Liver (tissue), 9 donors: Measurements from ENCODE around the gene GCDH. TPM values are rescaled to one million over a fixed set of nuclear protein-coding genes. Genes with fewer than 3 reads are reported as not detected.
A peak's percentile ranks its signal among the peaks of the same experiment; 100 is the strongest.
"Not testable (repeated sequence)": the region's sequence is repeated elsewhere in the genome, so short reads cannot be mapped to it uniquely, and the experiment has no call there.

Experiments used
- DNase-seq: peaks from one replicate; pipeline ENCODE4 v3.0.0-alpha.2; 2017; ENCODE audit warnings: low spot score
- H3K27ac ChIP-seq, 2 donors: one replicate each; pipeline ENCODE4 v1.7.0; 2013; ENCODE audit warnings: inconsistent platforms in 2 of 2, low read length in 2 of 2, control low read depth in 1 of 2, low read depth in 1 of 2, mild to moderate bottlenecking in 1 of 2
- H3K27me3 ChIP-seq, 4 donors: one replicate each; pipeline versions ENCODE4 v1.6.1 to v1.7.0; 2013; ENCODE audit warnings: low read length in 3 of 4, inconsistent platforms in 1 of 4, mild to moderate bottlenecking in 1 of 4, moderate library complexity in 1 of 4; ENCODE audit not compliant: control insufficient read depth in 4 of 4, insufficient read depth in 4 of 4
- H3K36me3 ChIP-seq, 4 donors: one replicate each; pipeline versions ENCODE4 v1.6.1 to v1.7.0; 2013; ENCODE audit warnings: low read length in 3 of 4, mild to moderate bottlenecking in 3 of 4, low read depth in 1 of 4, moderate library complexity in 1 of 4; ENCODE audit not compliant: control insufficient read depth in 4 of 4, insufficient read depth in 3 of 4
- H3K4me1 ChIP-seq, 4 donors: one replicate each; pipeline versions ENCODE4 v1.6.1 to v1.7.0; 2013; ENCODE audit warnings: low read length in 3 of 4, mild to moderate bottlenecking in 3 of 4, moderate library complexity in 1 of 4; ENCODE audit not compliant: control insufficient read depth in 4 of 4, insufficient read depth in 4 of 4
- H3K4me3 ChIP-seq, 3 donors: one replicate each; pipeline versions ENCODE4 v1.6.1 to v1.7.0; 2013; ENCODE audit warnings: low read length in 3 of 3, control low read depth in 1 of 3, low read depth in 1 of 3, mild to moderate bottlenecking in 1 of 3
- H3K9ac ChIP-seq, 2 donors: one replicate each; pipeline ENCODE4 v1.7.0; 2013; ENCODE audit warnings: low read length in 2 of 2, mild to moderate bottlenecking in 2 of 2, moderate library complexity in 2 of 2, control low read depth in 1 of 2, low read depth in 1 of 2
- H3K9me3 ChIP-seq, 4 donors: one replicate each; pipeline versions ENCODE4 v1.6.1 to v1.7.0; 2013; ENCODE audit warnings: low read length in 3 of 4; ENCODE audit not compliant: control insufficient read depth in 4 of 4
- ATF3 ChIP-seq: IDR thresholded peaks from 2 replicates; pipeline ENCODE4 v1.6.1; 2016; ENCODE audit warnings: antibody characterized with exemption
- CTCF ChIP-seq: fragments of 150-350 bp; IDR thresholded peaks from 2 replicates; pipeline ENCODE4 v1.5.1; 2017; ENCODE audit warnings: improper control_type of control experiment, low read depth, low read length; ENCODE audit not compliant: missing input control
- EGR1 ChIP-seq, 2 donors: IDR thresholded peaks; 2 replicates each; pipeline ENCODE4 v1.6.1; 2016 to 2018; ENCODE audit warnings: antibody characterized with exemption in 2 of 2, low read depth in 2 of 2
- FOXA1 ChIP-seq: IDR thresholded peaks from 2 replicates; pipeline ENCODE4 v1.6.1; 2016; ENCODE audit warnings: antibody characterized with exemption
- FOXA2 ChIP-seq: IDR thresholded peaks from 2 replicates; pipeline ENCODE4 v1.6.1; 2016; ENCODE audit warnings: antibody characterized with exemption
- GABPA ChIP-seq, 2 donors: IDR thresholded peaks in 1 of 2; conservative IDR thresholded peaks in 1 of 2; 2 replicates each; pipeline ENCODE4 v1.6.1; 2016; ENCODE audit warnings: antibody characterized with exemption in 2 of 2, mild to moderate bottlenecking in 1 of 2, moderate library complexity in 1 of 2
- HNF4A ChIP-seq, 2 donors: conservative IDR thresholded peaks; 2 replicates each; pipeline ENCODE4 v1.6.1; 2016; ENCODE audit warnings: antibody characterized with exemption in 2 of 2, mild to moderate bottlenecking in 2 of 2
- HNF4G ChIP-seq: IDR thresholded peaks from 2 replicates; pipeline ENCODE4 v1.6.1; 2016; ENCODE audit warnings: antibody characterized with exemption
- MAX ChIP-seq: IDR thresholded peaks from 2 replicates; pipeline ENCODE4 v1.6.1; 2016; ENCODE audit warnings: antibody characterized with exemption
- RAD21 ChIP-seq, 2 donors: IDR thresholded peaks; 2 replicates each; pipeline ENCODE4 v1.6.1; 2016; ENCODE audit warnings: antibody characterized with exemption in 2 of 2, mild to moderate bottlenecking in 2 of 2
- REST ChIP-seq: IDR thresholded peaks from 2 replicates; pipeline ENCODE4 v1.6.1; 2016; ENCODE audit warnings: antibody characterized with exemption, mild to moderate bottlenecking
- RXRA ChIP-seq, 2 donors: IDR thresholded peaks; 2 replicates each; pipeline ENCODE4 v1.6.1; 2017 to 2018; ENCODE audit warnings: antibody characterized with exemption in 2 of 2, mild to moderate bottlenecking in 1 of 2
- YY1 ChIP-seq: IDR thresholded peaks from 2 replicates; pipeline ENCODE4 v1.6.1; 2016; ENCODE audit warnings: antibody characterized with exemption, mild to moderate bottlenecking
- ZBTB33 ChIP-seq: IDR thresholded peaks from 2 replicates; pipeline ENCODE4 v1.6.1; 2016; ENCODE audit warnings: antibody characterized with exemption
- WGBS: extraction: QIAGEN DNeasy Blood & Tissue Kit; methylation state at CpG from one replicate; pipeline ENCODE4 v1.1.7; 2013; 5-methylcytosine and 5-hydroxymethylcytosine counted together
- polyA plus RNA-seq, 2 donors: library from polyadenylated mRNA; stranded (reverse) in 1 of 2; unstranded in 1 of 2; fragments of 200-250 nt in 1 of 2; fragments of >200 nt in 1 of 2; fragmentation: Nextera tagmentation in 1 of 2; extraction: Ambion mirVana in 1 of 2; gene quantifications; one replicate each; pipeline versions ENCODE4 v1.2.1 to v1.2.3, GENCODE V29; 2013 to 2015
- total RNA-seq, 2 donors: library from RNA; depleted of rRNA; stranded (reverse); fragments of >200 nt; gene quantifications; one replicate each; pipeline ENCODE4 v1.2.3, GENCODE V29; 2014
- donor health status: healthy.
- donor health status: healthy.
- donor health status: healthy.
- donor health status: healthy.
- donor health status: healthy.

GCDH gene
- total and polyA plus RNA-seq, 4 donors = 65.8 to 118 (median 78.1) TPM

DNA sequence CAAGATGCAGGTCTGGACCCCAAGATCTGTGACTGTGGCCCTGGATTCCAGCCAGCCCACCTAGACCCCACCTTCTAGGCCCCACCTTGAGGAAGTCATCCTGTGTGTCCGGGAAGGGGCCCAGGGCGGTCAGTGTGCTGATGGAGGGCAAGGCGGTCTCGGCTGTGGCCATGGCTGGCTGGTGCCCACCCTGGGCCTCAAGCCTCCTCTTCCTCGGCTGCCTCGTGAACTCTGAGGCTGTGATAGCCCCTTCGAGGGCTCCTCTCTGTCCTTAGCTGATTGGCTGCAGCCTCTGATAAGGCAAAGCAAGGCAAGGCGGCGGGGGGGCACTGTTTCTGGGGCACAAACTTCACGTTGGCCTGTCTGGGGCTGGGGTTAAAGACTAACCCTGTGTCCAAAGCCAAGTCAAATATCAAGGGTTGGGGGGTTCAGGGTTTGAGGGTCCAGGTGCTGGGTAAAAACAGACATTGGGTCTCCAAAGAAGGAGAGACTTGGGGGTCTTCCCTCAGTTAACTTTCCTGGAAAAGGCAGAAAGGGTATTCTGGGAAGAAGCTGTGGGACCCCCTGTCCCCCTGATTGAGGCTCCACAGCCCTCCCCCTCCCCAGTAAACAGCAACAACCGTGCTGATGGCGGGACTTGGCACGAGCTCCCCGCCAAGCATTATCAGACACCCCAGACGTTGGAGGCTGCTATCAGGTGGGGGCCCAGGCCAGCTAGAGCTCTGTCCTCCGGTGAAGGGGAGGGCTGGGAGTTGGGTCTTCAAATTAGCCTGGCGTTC is 3.8 kb upstream of the GCDH start, which contains the start of gene KLF1:
Gene KLF1, minus strand, starts transcription at position 233 of the 779 bp plus-strand sequence. Its CDS starts 61 bp downstream, at position 172.
- 78% methylated on average over 17 of the region's 17 CpGs for WGBS
- Histone ChIP-seq H3K9me3 (peaks cover 5 to 21% (median 12%) of the 10 kb centered on the region in 4 donors), H3K27ac (no peak within 1 kb of the TSS), H3K4me3 (peak within 1 kb of the TSS in 1 of 3 donors; percentile 46), H3K36me3 (no peaks in the 10 kb centered on the region), H3K27me3 (peaks cover 0 to 6% (median 0%) of the 10 kb centered on the region in 4 donors), H3K9ac (no peak within 1 kb of the TSS), H3K4me1 (peaks cover 7 to 23% (median 18%) of the 10 kb centered on the region in 4 donors)
- peak; percentile 84 for DNase-seq
- no peak for TF ChIP-seq MAX
- TF ChIP-seq FOXA2 = no peak

- H3K27me3 ChIP-seq = peaks cover 0 to 6% (median 0%) of the 10 kb centered on the region in 4 donors
- WGBS = 89% methylated on average over 5 of the region's 5 CpGs
- no peak overlapping the region for H3K27ac ChIP-seq
- peaks cover 5 to 17% (median 11%) of the 10 kb centered on the region in 4 donors for H3K9me3 ChIP-seq
- H3K9ac ChIP-seq = no peak overlapping the region
- TF ChIP-seq EGR1 (IDR thresholded peaks at IDR 0.05; ENCODE audit: low read depth in 2 of 2) (no peak), MAX (no peak), ZBTB33 (no peak), HNF4A (conservative IDR thresholded peaks at IDR 0.05) (no peak), REST (no peak), HNF4G (no peak), FOXA2 (no peak), GABPA (IDR thresholded peaks at IDR 0.05 in 1 of 2, conservative IDR thresholded peaks at IDR 0.05 in 1 of 2) (no peak), FOXA1 (no peak), RXRA (IDR thresholded peaks at IDR 0.05) (no peak), ATF3 (no peak), YY1 (no peak), RAD21 (IDR thresholded peaks at IDR 0.05) (no peak), CTCF (no peak)
- peaks cover 7 to 30% (median 22%) of the 10 kb centered on the region in 4 donors for H3K4me1 ChIP-seq
- no peaks in the 10 kb centered on the region for H3K36me3 ChIP-seq
- H3K4me3 ChIP-seq = no peak overlapping the region
- no peak for DNase-seq
Observed at GRCh38 chr19:12888006-12888603, 2.9 kb upstream of the GCDH start.

- H3K9me3 ChIP-seq, DNase-seq, H3K27me3 ChIP-seq: not testable (repeated sequence)
- Histone ChIP-seq H3K27ac (peak overlapping the region; percentile 30 to 66), H3K4me1 (peaks cover 6 to 33% (median 25%) of the 10 kb centered on the region in 4 donors), H3K36me3 (peaks cover 6 to 16% (median 9%) of the 10 kb centered on the region in 4 donors), H3K9ac (peak overlapping the region in 1 of 2 donors; percentile 46), H3K4me3 (peak overlapping the region in 1 of 3 donors; percentile 48)
- 33% methylated on average over 10 of the region's 10 CpGs for WGBS
Observed at GRCh38 chr19:12890299-12890786, 617 bp upstream of the GCDH start.
